Measurements from ENCODE around the gene LRMDA. TPM values are rescaled to one million over a fixed set of nuclear protein-coding genes. Genes with fewer than 3 reads are reported as not detected.

LRMDA gene
- total RNA-seq, 1 experiment from 2014 or later, result 4.8 TPM

DNA sequence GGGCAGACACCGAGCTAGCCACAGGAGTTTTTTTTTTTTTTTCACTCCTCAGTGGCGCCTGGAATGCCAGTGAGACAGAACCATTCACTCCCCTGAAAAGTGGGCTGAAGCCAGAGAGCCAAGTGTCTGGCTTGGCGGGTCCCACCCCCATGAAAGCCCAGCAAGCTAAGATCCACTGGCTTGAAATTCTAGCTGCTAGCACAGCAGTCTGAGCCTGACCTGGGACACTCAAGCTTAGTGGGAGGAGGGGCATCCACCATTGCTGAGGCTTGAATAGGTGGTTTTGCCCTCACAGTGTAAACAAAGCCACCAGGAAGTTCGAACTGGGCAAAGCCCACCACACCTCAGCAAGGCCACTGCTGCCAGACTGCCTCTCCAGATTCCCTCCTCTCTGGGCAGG is 144.5 kb downstream of the LRMDA start:
- H4K20me1 ChIP-seq (ENCODE audit: insufficient read depth), result no peaks in the 10 kb centered on the region
- no peak overlapping the region for H3K27ac ChIP-seq (ENCODE audit: low read depth, low read length)
- H3K27me3 ChIP-seq (ENCODE audit: insufficient read depth, low read length), result no peaks in the 10 kb centered on the region
- intact Hi-C loops (cut with micrococcal nuclease), result no loop called here
- ChIA-PET POLR2A (no interaction called here), RAD21 (ENCODE audit: low non-redundant PET in 1 of 2, low total read pairs in 2 of 2, uncharacterized antibody in 2 of 2, unreplicated experiment in 2 of 2) (no interaction called here), CTCF (no interaction called here)
- H3K36me3 ChIP-seq (ENCODE audit: control insufficient read depth in 1 of 2, insufficient read depth in 2 of 2, low read length in 2 of 2), result no peaks in the 10 kb centered on the region
- H3K4me3 ChIP-seq (replicated peaks in 1 of 2; ENCODE audit: low read depth in 1 of 2, low read length in 2 of 2), result no peak overlapping the region
- H3K9ac ChIP-seq (ENCODE audit: low read length), result no peak overlapping the region
- H3K9me2 ChIP-seq (ENCODE audit: insufficient read depth), result no peaks in the 10 kb centered on the region
- peaks cover 0 to 7% of the 10 kb centered on the region in 2 experiments; a peak in 2 of 4 replicates for H3K9me3 ChIP-seq (ENCODE audit: control insufficient read depth in 1 of 2, insufficient read depth in 1 of 2, low read depth in 1 of 2, low read length in 2 of 2)
- H2AFZ ChIP-seq (ENCODE audit: low read depth, low read length, poor library complexity, severe bottlenecking), result no peak overlapping the region
- H3K79me2 ChIP-seq (ENCODE audit: insufficient read depth, low read length), result no peaks in the 10 kb centered on the region
- no TSS peak for BruUV-seq (replicated peaks)
- TF ChIP-seq POLR2AphosphoS5 (IDR thresholded peaks at IDR 0.05; ENCODE audit: low read depth, low read length), result no peak
- no peak for TF ChIP-seq SRF (IDR thresholded peaks at IDR 0.05; ENCODE audit: low read depth)
- DNase-seq (ENCODE audit: low read depth, low spot score) (no peak), ATAC-seq (no peak)
- no peaks in the 10 kb centered on the region for H3K4me1 ChIP-seq (ENCODE audit: control insufficient read depth in 1 of 2, insufficient read depth in 2 of 2, low read length in 2 of 2)
- H3K4me2 ChIP-seq (ENCODE audit: low read length), result no peak overlapping the region

DNA sequence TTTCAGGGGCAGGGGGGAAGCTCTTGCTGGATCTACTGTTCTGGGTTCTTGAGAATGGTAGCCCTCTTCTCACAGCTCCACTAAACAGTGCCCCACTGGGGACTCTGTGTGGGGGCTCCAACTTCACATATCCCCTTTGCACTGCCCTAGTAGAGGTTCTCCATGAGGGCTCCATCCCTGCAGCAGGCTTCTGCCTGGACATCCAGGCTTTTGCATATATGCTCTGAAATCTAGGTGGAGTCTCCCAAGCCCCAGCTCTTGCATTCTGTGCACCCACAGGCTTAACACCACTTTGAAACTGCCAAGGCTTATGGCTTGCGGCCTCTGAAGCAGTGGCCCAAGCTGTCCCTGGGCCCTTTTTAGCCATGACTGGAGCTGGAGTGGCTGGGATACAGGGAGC is 150.7 kb downstream of the LRMDA start:
- Histone ChIP-seq H3K36me3 (ENCODE audit: control insufficient read depth in 1 of 2, insufficient read depth in 2 of 2, low read length in 2 of 2) (no peaks in the 10 kb centered on the region), H3K9me3 (ENCODE audit: control insufficient read depth in 1 of 2, insufficient read depth in 1 of 2, low read depth in 1 of 2, low read length in 2 of 2) (no peaks in the 10 kb centered on the region), H3K27ac (ENCODE audit: low read depth, low read length) (no peak overlapping the region), H3K9ac (ENCODE audit: low read length) (no peak overlapping the region), H3K27me3 (ENCODE audit: insufficient read depth, low read length) (no peaks in the 10 kb centered on the region), H3K4me2 (ENCODE audit: low read length) (no peak overlapping the region), H3K79me2 (ENCODE audit: insufficient read depth, low read length) (no peaks in the 10 kb centered on the region), H4K20me1 (ENCODE audit: insufficient read depth) (no peaks in the 10 kb centered on the region), H3K4me3 (replicated peaks in 1 of 2; ENCODE audit: low read depth in 1 of 2, low read length in 2 of 2) (no peak overlapping the region), H3K9me2 (ENCODE audit: insufficient read depth) (no peaks in the 10 kb centered on the region), H2AFZ (ENCODE audit: low read depth, low read length, poor library complexity, severe bottlenecking) (no peak overlapping the region), H3K4me1 (ENCODE audit: control insufficient read depth in 1 of 2, insufficient read depth in 2 of 2, low read length in 2 of 2) (no peaks in the 10 kb centered on the region)
- TF ChIP-seq, protein P1, sequence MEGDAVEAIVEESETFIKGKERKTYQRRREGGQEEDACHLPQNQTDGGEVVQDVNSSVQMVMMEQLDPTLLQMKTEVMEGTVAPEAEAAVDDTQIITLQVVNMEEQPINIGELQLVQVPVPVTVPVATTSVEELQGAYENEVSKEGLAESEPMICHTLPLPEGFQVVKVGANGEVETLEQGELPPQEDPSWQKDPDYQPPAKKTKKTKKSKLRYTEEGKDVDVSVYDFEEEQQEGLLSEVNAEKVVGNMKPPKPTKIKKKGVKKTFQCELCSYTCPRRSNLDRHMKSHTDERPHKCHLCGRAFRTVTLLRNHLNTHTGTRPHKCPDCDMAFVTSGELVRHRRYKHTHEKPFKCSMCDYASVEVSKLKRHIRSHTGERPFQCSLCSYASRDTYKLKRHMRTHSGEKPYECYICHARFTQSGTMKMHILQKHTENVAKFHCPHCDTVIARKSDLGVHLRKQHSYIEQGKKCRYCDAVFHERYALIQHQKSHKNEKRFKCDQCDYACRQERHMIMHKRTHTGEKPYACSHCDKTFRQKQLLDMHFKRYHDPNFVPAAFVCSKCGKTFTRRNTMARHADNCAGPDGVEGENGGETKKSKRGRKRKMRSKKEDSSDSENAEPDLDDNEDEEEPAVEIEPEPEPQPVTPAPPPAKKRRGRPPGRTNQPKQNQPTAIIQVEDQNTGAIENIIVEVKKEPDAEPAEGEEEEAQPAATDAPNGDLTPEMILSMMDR (IDR thresholded peaks at IDR 0.05 in 2 of 3, conservative IDR thresholded peaks at IDR 0.05 in 1 of 3; ENCODE audit: borderline replicate concordance in 1 of 3, insufficient read depth in 1 of 3, low read depth in 2 of 3, low read length in 2 of 3), result no peak
- TF ChIP-seq EGR1 (IDR thresholded peaks at IDR 0.05; ENCODE audit: low read depth) (no peak), EZH2 (IDR thresholded peaks at IDR 0.05) (no peak), YY1 (IDR thresholded peaks at IDR 0.05; ENCODE audit: extremely low read depth, insufficient replicate concordance, low read depth, low read length) (no peak), FOSL1 (IDR thresholded peaks at IDR 0.05; ENCODE audit: low read depth) (no peak), CEBPB (IDR thresholded peaks at IDR 0.05; ENCODE audit: low read depth) (no peak), POLR2A (IDR thresholded peaks at IDR 0.05; ENCODE audit: borderline replicate concordance, extremely low read depth, insufficient read depth, insufficient read length) (no peak), JUND (IDR thresholded peaks at IDR 0.05) (no peak), ZFX (IDR thresholded peaks at IDR 0.05) (no peak), POLR2AphosphoS5 (IDR thresholded peaks at IDR 0.05; ENCODE audit: low read depth, low read length) (no peak)
- TF ChIP-seq, protein P2, sequence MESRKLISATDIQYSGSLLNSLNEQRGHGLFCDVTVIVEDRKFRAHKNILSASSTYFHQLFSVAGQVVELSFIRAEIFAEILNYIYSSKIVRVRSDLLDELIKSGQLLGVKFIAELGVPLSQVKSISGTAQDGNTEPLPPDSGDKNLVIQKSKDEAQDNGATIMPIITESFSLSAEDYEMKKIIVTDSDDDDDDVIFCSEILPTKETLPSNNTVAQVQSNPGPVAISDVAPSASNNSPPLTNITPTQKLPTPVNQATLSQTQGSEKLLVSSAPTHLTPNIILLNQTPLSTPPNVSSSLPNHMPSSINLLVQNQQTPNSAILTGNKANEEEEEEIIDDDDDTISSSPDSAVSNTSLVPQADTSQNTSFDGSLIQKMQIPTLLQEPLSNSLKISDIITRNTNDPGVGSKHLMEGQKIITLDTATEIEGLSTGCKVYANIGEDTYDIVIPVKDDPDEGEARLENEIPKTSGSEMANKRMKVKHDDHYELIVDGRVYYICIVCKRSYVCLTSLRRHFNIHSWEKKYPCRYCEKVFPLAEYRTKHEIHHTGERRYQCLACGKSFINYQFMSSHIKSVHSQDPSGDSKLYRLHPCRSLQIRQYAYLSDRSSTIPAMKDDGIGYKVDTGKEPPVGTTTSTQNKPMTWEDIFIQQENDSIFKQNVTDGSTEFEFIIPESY (IDR thresholded peaks at IDR 0.05; ENCODE audit: extremely low read depth, insufficient replicate concordance, low read length), result no peak
- TF ChIP-seq, protein P3, sequence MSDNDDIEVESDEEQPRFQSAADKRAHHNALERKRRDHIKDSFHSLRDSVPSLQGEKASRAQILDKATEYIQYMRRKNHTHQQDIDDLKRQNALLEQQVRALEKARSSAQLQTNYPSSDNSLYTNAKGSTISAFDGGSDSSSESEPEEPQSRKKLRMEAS (IDR thresholded peaks at IDR 0.05), result no peak
- POLR2A ChIA-PET, result no interaction called here
- BruUV-seq (replicated peaks), result no TSS peak
- intact Hi-C loops (cut with micrococcal nuclease), result no loop called here
- no peak for ATAC-seq
- DNase-seq (ENCODE audit: low read depth, low spot score), result no peak
- CTCF ChIA-PET, result no interaction called here
- RAD21 ChIA-PET (ENCODE audit: low non-redundant PET in 1 of 2, low total read pairs in 2 of 2, uncharacterized antibody in 2 of 2, unreplicated experiment in 2 of 2), result no interaction called here

Measured in HCT116 (cell line).